Astrocyte of the spinal cord (primary cell): ENCODE measurements around the gene CCDC8.

Experiments used
- DNase-seq: peaks from one replicate; pipeline ENCODE4 v3.0.0; 2011; ENCODE audit warnings: low read depth, low spot score
- H3K4me3 ChIP-seq: 2 replicates; pipeline ENCODE4 v1.5.1; 2011; ENCODE audit warnings: low read depth, mild to moderate bottlenecking, low read length, moderate library complexity
- in situ Hi-C: cut with HindIII; loops from 2 replicates; pipeline ENCODE4 v1.10.0; 2017; ENCODE audit warnings: low sequenced_read_pairs
- TF ChIP-seq, protein P1 (sequence below): IDR thresholded peaks from 2 replicates; pipeline ENCODE4 v1.5.1; 2012; ENCODE audit warnings: low read depth, mild to moderate bottlenecking, low read length, inconsistent platforms

Gene CCDC8

DNA sequence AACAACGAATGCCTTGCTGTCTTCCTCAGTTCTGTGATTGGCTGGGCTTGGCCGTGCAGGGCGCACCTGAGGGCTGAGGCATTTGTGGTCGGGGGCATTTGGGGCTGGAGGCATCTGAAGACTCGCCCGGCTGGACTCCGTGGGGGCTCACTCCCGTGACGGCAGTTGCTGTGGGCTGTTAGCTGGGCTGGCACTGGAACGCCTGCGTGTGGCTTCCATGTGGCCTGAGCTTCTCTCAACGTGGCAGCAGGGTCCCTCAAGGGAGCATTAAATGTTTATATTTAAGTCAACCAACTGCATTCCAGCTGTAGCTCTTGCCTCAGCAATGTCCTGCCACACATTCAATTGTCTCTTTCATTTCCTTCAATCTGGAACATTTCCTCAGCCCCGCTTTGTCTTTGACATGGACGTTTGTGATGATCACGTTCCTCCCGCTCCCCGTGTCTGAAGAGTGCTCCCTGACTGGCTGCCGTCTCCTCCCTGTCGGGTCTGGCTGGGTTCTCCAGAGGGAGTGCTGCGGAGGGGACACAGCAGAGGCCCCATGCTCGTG lies 21.0 kb downstream of the CCDC8 start:
- TF ChIP-seq, protein P1, sequence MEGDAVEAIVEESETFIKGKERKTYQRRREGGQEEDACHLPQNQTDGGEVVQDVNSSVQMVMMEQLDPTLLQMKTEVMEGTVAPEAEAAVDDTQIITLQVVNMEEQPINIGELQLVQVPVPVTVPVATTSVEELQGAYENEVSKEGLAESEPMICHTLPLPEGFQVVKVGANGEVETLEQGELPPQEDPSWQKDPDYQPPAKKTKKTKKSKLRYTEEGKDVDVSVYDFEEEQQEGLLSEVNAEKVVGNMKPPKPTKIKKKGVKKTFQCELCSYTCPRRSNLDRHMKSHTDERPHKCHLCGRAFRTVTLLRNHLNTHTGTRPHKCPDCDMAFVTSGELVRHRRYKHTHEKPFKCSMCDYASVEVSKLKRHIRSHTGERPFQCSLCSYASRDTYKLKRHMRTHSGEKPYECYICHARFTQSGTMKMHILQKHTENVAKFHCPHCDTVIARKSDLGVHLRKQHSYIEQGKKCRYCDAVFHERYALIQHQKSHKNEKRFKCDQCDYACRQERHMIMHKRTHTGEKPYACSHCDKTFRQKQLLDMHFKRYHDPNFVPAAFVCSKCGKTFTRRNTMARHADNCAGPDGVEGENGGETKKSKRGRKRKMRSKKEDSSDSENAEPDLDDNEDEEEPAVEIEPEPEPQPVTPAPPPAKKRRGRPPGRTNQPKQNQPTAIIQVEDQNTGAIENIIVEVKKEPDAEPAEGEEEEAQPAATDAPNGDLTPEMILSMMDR, result no peak
- in situ Hi-C loops, result no loop called here
- no peak overlapping the region for H3K4me3 ChIP-seq
- DNase-seq, result no peak

- no peak for DNase-seq
- in situ Hi-C loops, result no loop called here
- no peak overlapping the region for H3K4me3 ChIP-seq
- TF ChIP-seq, protein P1, result no peak
Observed at GRCh38 chr19:46391296-46392251, 21.8 kb downstream of the CCDC8 start.

GRCh38 chr19:46390866-46391265 lies 22.5 kb downstream of the CCDC8 start:
- in situ Hi-C loops, result no loop called here
- no peak for DNase-seq
- no peak overlapping the region for H3K4me3 ChIP-seq
- TF ChIP-seq, protein P1, result no peak

GRCh38 chr19:46390121-46390858 lies 23.1 kb downstream of the CCDC8 start:
- TF ChIP-seq, protein P1, result no peak
- DNase-seq, result no peak
- in situ Hi-C loops, result no loop called here
- no peak overlapping the region for H3K4me3 ChIP-seq

DNA sequence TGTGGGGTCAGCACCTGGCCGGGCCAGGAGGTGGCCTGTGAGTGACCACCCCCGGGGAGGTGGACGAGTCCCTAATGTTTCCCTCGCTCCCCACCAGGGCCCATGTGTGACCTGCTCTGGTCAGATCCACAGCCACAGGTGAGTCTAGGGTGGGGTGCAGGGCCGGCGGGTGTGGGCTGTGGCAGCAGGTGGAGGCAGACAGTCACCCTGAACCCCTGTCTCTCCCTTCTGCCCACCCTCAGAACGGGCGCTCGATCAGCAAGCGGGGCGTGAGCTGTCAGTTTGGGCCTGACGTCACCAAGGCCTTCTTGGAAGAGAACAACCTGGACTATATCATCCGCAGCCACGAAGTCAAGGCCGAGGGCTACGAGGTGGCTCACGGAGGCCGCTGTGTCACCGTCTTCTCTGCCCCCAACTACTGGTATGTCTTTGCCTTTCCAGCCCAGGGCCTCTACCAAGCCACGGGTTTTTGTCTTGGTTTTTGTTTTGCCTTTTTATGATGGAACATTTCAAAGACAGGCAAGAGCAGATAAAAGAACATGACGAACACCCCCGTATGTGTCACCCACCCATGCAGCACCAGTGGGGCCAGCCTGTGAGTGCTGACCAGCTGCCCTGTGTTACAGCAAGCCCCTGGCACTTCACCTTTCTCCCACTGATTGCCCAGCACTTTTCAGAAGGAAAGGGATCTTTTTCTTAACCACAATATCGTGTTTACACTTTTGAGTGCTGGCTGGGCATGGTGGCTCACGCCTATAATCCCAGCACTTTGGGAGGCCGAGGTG lies 24.9 kb downstream of the CCDC8 start:
- in situ Hi-C loops, result no loop called here
- no peak overlapping the region for H3K4me3 ChIP-seq
- TF ChIP-seq, protein P1, result no peak
- no peak for DNase-seq

DNA sequence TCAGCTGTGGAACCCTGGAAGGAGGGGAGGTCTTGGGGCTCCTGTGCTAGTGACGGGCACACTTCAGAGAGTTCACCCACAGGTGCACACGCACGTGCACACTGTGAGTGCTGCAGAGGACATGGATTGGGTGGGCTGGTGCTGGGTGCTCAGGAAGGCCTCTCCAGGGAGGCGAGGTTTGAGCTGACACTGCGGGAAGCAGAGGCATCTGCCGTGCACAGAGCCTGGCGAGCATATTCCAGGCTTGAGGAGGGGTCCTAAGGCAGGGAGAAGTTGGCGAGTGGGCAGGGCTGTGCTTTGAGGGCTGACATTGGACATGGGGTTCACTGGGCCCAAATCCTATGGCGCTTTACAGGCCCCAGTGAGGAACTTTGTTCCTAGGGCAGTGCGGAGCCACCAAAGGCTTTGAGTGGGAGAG lies 25.6 kb downstream of the CCDC8 start:
- TF ChIP-seq, protein P1, result no peak
- no peak for DNase-seq
- in situ Hi-C loops, result no loop called here
- H3K4me3 ChIP-seq, result no peak overlapping the region
